HepG2 (cell line): ENCODE results near the gene NFKBIZ. TPM values are rescaled to one million over a fixed set of nuclear protein-coding genes. Genes with fewer than 3 reads are reported as not detected.

ENCODE experiments used
- ATAC-seq: fragments of 200-7000 bp; cut with Tn5 transposase; 3 replicates; pipeline ENCODE4 v1.9.1; 2020; ENCODE audit warnings: mild to moderate bottlenecking, moderate library complexity
- BruUV-seq: library from RNA; stranded (reverse); fragments of 400-500 nt; replicated peaks from 2 replicates; lab custom pipeline; 2021; lab: Mats Ljungman, UMichigan
- CTCF ChIA-PET: fragments of 300-600 bp; formaldehyde crosslinking; extraction: SDS; loops from one replicate; lab custom pipeline; 2021; ENCODE audit warnings: low total read pairs, inconsistent platforms, low intra/inter-chr PET ratio; lab: Yijun Ruan, JAX
- POLR2A ChIA-PET: fragments of 350-600 bp; sonication (Branson Sonifier 250); formaldehyde crosslinking; loops from one replicate; lab custom pipeline; 2020; ENCODE audit warnings: antibody characterized with exemption, inconsistent platforms; lab: Yijun Ruan, JAX
- DNase-seq: peaks from one replicate; pipeline ENCODE4 v3.0.0-alpha.2; 2015; ENCODE audit warnings: low spot score
- FAIRE-seq: peaks from 3 replicates; lab custom pipeline; 2011; peaks lifted over from hg19 to GRCh38; lab: Jason Lieb, UNC
- H2AFZ ChIP-seq: one replicate; pipeline ENCODE4 v1.6.1; 2011; ENCODE audit warnings: low read length, inconsistent platforms
- H3K27ac ChIP-seq: fragments of 300-600 bp; 3 replicates; pipeline ENCODE4 v1.8.0; 2011; ENCODE audit warnings: mixed run types, mild to moderate bottlenecking, mixed read lengths, low read length, inconsistent platforms; ENCODE audit not compliant: insufficient read depth; ENCODE audit errors: extremely low read length
- H3K27me3 ChIP-seq, 2 experiments: fragments of 200-600 bp in 1 of 2; 2 replicates in 1 of 2; 3 replicates in 1 of 2; pipeline versions ENCODE4 v1.6.0 to v1.8.0; 2011; ENCODE audit warnings: low read length in 2 of 2, mild to moderate bottlenecking in 2 of 2, moderate library complexity in 2 of 2, inconsistent platforms in 1 of 2; ENCODE audit not compliant: insufficient read depth in 2 of 2, control insufficient read depth in 1 of 2
- H3K36me3 ChIP-seq, 2 experiments: fragments of 200-600 bp in 1 of 2; replicated peaks in 1 of 2; 2 replicates in 1 of 2; 3 replicates in 1 of 2; pipeline versions ENCODE4 v1.5.1 to v1.8.0; 2011; ENCODE audit warnings: low read length in 2 of 2, inconsistent platforms in 1 of 2; ENCODE audit not compliant: insufficient read depth in 2 of 2, control insufficient read depth in 1 of 2
- H3K4me1 ChIP-seq: 2 replicates; pipeline ENCODE4 v1.5.1; 2012; ENCODE audit warnings: low read length, inconsistent platforms; ENCODE audit not compliant: insufficient read depth
- H3K4me2 ChIP-seq: 2 replicates; pipeline ENCODE4 v1.6.0; 2011; ENCODE audit warnings: low read depth, low read length, inconsistent platforms
- H3K4me3 ChIP-seq, 3 experiments: fragments of 200-600 bp in 1 of 3; sonication (generic), shearing (Covaris generic) in 1 of 3; replicated peaks in 1 of 3; 2 replicates each; pipeline ENCODE4 v1.5.1; 2011 to 2016; ENCODE audit warnings: low read length in 3 of 3, inconsistent platforms in 2 of 3, low read depth in 2 of 3, mild to moderate bottlenecking in 2 of 3, control low read depth in 1 of 3, mixed read lengths in 1 of 3; ENCODE audit not compliant: insufficient read depth in 1 of 3
- H3K79me2 ChIP-seq: one replicate; pipeline ENCODE4 v1.6.1; 2011; ENCODE audit warnings: low read length, inconsistent platforms; ENCODE audit not compliant: insufficient read depth
- H3K9ac ChIP-seq: 2 replicates; pipeline ENCODE4 v1.6.0; 2011; ENCODE audit warnings: mild to moderate bottlenecking, low read depth, low read length, inconsistent platforms; ENCODE audit not compliant: insufficient read depth
- H3K9me3 ChIP-seq: 2 replicates; pipeline ENCODE4 v1.5.1; 2012; ENCODE audit warnings: mild to moderate bottlenecking, low read length
- H4K20me1 ChIP-seq: 2 replicates; pipeline ENCODE4 v1.6.0; 2011; ENCODE audit warnings: inconsistent platforms, mild to moderate bottlenecking, low read length, moderate library complexity; ENCODE audit not compliant: insufficient read depth
- CTCF ChIP-seq: sonication (generic); formaldehyde crosslinking; IDR thresholded peaks from 2 replicates; pipeline ENCODE4 v1.5.0; 2020; ENCODE audit warnings: mild to moderate bottlenecking, missing genetic modification reagents, moderate library complexity
- ERF ChIP-seq: IDR thresholded peaks from 2 replicates; pipeline ENCODE4 v1.6.1; 2018; ENCODE audit warnings: missing biosample characterization, missing genetic modification reagents
- GATAD1 ChIP-seq: IDR thresholded peaks from 2 replicates; pipeline ENCODE4 v1.6.1; 2016; ENCODE audit warnings: missing genetic modification reagents, missing compliant biosample characterization
- KAT7 ChIP-seq: IDR thresholded peaks from 2 replicates; pipeline ENCODE4 v1.6.1; 2018; ENCODE audit warnings: borderline replicate concordance, missing compliant biosample characterization
- KDM6A ChIP-seq: IDR thresholded peaks from 2 replicates; pipeline ENCODE4 v1.6.1; 2016; ENCODE audit warnings: low read depth
- KMT2A ChIP-seq: sonication (generic); formaldehyde crosslinking; IDR thresholded peaks from 2 replicates; pipeline ENCODE4 v1.4.0; 2020; ENCODE audit warnings: missing genetic modification reagents
- MYPOP ChIP-seq: sonication (generic); formaldehyde crosslinking; IDR thresholded peaks from 2 replicates; pipeline ENCODE4 v1.8.1; 2023; ENCODE audit warnings: mild to moderate bottlenecking, moderate library complexity, missing genetic modification reagents
- PITX1 ChIP-seq: sonication (generic); formaldehyde crosslinking; IDR thresholded peaks from 2 replicates; pipeline ENCODE4 v1.5.1; 2020; ENCODE audit warnings: mild to moderate bottlenecking, missing genetic modification reagents
- SIN3A ChIP-seq: IDR thresholded peaks from 2 replicates; pipeline ENCODE4 v1.6.1; 2011; ENCODE audit warnings: low read depth, mild to moderate bottlenecking, control low read depth, low read length, borderline replicate concordance
- TBL1XR1 ChIP-seq: fragments of 150-350 bp; IDR thresholded peaks from 2 replicates; pipeline ENCODE4 v1.6.1; 2014; ENCODE audit warnings: borderline replicate concordance, low read length; ENCODE audit not compliant: partially characterized antibody
- U2AF1 ChIP-seq: fragments of 200-400 bp; formaldehyde crosslinking; optimal IDR thresholded peaks from 2 replicates; pipeline ENCODE3; 2017; ENCODE audit warnings: mild to moderate bottlenecking, low read depth, low read length
- UBTF ChIP-seq: sonication (generic); formaldehyde crosslinking; IDR thresholded peaks from 2 replicates; pipeline ENCODE4 v1.4.0; 2020; ENCODE audit warnings: mild to moderate bottlenecking, missing genetic modification reagents
- ZBTB14 ChIP-seq: sonication (generic); formaldehyde crosslinking; IDR thresholded peaks from 2 replicates; pipeline ENCODE4 v1.4.0; 2020; ENCODE audit warnings: missing genetic modification reagents
- ZNF18 ChIP-seq: sonication (generic); formaldehyde crosslinking; IDR thresholded peaks from 2 replicates; pipeline ENCODE4 v1.8.0; 2022; ENCODE audit warnings: mild to moderate bottlenecking, missing genetic modification reagents; ENCODE audit not compliant: insufficient replicate concordance
- WGBS: methylation state at CpG from one replicate; pipeline ENCODE4 v1.1.6; 2017; ENCODE audit warnings: low lambda C conversion rate; 5-methylcytosine and 5-hydroxymethylcytosine counted together
- in situ Hi-C: cut with HindIII; loops from 2 replicates; pipeline ENCODE4 v1.10.0; 2017; ENCODE audit warnings: low pct_unique_long_range_greater_than_20kb; ENCODE audit not compliant: extremely low pct_ligation_motif_present
- intact Hi-C: fragments of 100-400 bp; cut with micrococcal nuclease; formaldehyde crosslinking; loops from one replicate; pipeline ENCODE4 v1.10.0; 2022; ENCODE audit not compliant: unreplicated experiment
- polyA plus RNA-seq, 8 experiments: library from polyadenylated mRNA; depleted of rRNA in 3 of 8; stranded (reverse) in 7 of 8; unstranded in 1 of 8; fragments of >200 nt; fragmentation: Illumina TruSeq in 4 of 8; extraction: Trizol in 4 of 8; gene quantifications; 2 replicates each; pipeline versions ENCODE4 v1.2.1 to v1.2.3, GENCODE V29; 2011 to 2016; ENCODE audit warnings: low read depth in 4 of 8, missing spikeins in 1 of 8, mixed read lengths in 1 of 8; ENCODE audit not compliant: insufficient read depth in 1 of 8
- total RNA-seq, 5 experiments: library from RNA; depleted of rRNA; stranded (reverse); fragments of >200 nt; fragmentation: Illumina TruSeq; extraction: Trizol; gene quantifications; 2 replicates each; pipeline ENCODE4 v1.2.3, GENCODE V29; 2016; ENCODE audit warnings: low read depth in 1 of 5

The NFKBIZ gene
- total and polyA plus RNA-seq, 2 of the 13 experiments (the other 11 are each of a cell fraction or from before 2014, with no cell fraction given): 25.9 to 60.6 TPM

- TF ChIP-seq TBL1XR1: no peak
- TF ChIP-seq, all 625 proteins: peak for 48
Measured at GRCh38 chr3:101848326-101848725, 988 bp upstream of the NFKBIZ start (continued).

- Histone ChIP-seq H3K79me2 (peaks cover 29% of the 10 kb centered on the region), H3K9me3 (no peaks in the 10 kb centered on the region), H4K20me1 (peaks cover 49% of the 10 kb centered on the region), H3K4me1 (peaks cover 60% of the 10 kb centered on the region), H3K36me3 (peaks cover 16 to 28% of the 10 kb centered on the region in 2 experiments), H3K4me3 (peak overlapping the region; percentile 87 to 96 (median 95)), H2AFZ (no peak overlapping the region), H3K27me3 (no peaks in the 10 kb centered on the region; a peak in 1 of 5 replicates), H3K4me2 (peak overlapping the region; percentile 84), H3K27ac (peak overlapping the region; percentile 98), H3K9ac (peak overlapping the region; percentile 95)
- FAIRE-seq (no peak), ATAC-seq (peak; percentile 38), DNase-seq (no peak)
- intact Hi-C loops (loop anchor here (2.0 to 5.0 kb wide), 2 partner anchors 37 to 173 kb away; partner anchors contain the start of gene ZBTB11), in situ Hi-C loops (no loop called here)
- BruUV-seq: no TSS peak
- CTCF ChIA-PET: no interaction called here
- WGBS: 2% methylated on average over 35 of the region's 67 CpGs
- POLR2A ChIA-PET: interaction anchor here (1.0 to 3.3 kb wide), 17 partner anchors 11 to 173 kb away, joined by 3 to 32 read pairs (median 6); partner anchors contain the start of genes NXPE3 and ZBTB11
- no peak for TF ChIP-seq KDM6A
- peak; percentile 22 for TF ChIP-seq U2AF1
- TF ChIP-seq KMT2A: peak; percentile 16; the same call in 1 of the 2 replicates
- TF ChIP-seq ZBTB14 (CRISPR knock-in tag): no peak
- TF ChIP-seq PITX1 (CRISPR knock-in tag): no peak
- peak; percentile 23; the same call in 1 of the 2 replicates for TF ChIP-seq CTCF (CRISPR knock-in tag)
- no peak for TF ChIP-seq GATAD1 (CRISPR knock-in tag)
- peak; percentile 13 for TF ChIP-seq ZNF18 (CRISPR knock-in tag)
- no peak for TF ChIP-seq SIN3A
- peak; percentile 14; the same call in 1 of the 2 replicates for TF ChIP-seq KAT7 (CRISPR knock-in tag)
- TF ChIP-seq MYPOP (CRISPR knock-in tag): no peak
- TF ChIP-seq ERF (CRISPR knock-in tag): 0 out of 2 replicates have a peak, but pooled peaks have one; percentile 1
- peak; percentile 28; the same call in 1 of the 2 replicates for TF ChIP-seq UBTF (CRISPR knock-in tag)
Measured at GRCh38 chr3:101849714-101850245, 466 bp downstream of the NFKBIZ start.
